ENCODE results near the gene PMM1.
"Not testable (repeated sequence)": the region's sequence is repeated elsewhere in the genome, so short reads cannot be mapped to it uniquely, and the experiment has no call there.

Gene PMM1

GRCh38 chr22:41596776-41597634, 7.4 kb upstream of the PMM1 start:
- DNase-seq = peak; percentile 27 to 51

- DNase-seq = no peak
Observed at GRCh38 chr22:41595703-41596102, 6.1 kb upstream of the PMM1 start.

GRCh38 chr22:41593336-41593960, 3.8 kb upstream of the PMM1 start:
- not testable (repeated sequence) for DNase-seq

DNA sequence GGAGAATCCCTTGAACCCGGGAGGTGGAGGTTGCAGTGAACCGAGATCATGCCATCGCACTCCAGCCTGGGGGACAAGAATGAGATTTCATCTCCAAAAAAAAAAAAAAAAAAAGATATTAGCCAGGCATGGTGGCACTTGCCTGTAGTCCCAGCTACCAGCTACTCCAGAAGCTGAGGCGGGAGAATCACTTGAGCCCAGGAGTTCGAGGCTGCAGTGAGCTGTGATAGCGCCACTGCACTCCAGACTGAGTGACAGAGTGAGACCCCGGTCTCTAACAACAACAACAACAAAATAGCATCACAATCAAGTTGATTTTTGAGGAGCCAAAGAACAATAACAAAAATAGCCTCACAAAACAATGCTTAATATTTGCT, 2.3 kb downstream of the PMM1 start:
- DNase-seq = no peak

DNA sequence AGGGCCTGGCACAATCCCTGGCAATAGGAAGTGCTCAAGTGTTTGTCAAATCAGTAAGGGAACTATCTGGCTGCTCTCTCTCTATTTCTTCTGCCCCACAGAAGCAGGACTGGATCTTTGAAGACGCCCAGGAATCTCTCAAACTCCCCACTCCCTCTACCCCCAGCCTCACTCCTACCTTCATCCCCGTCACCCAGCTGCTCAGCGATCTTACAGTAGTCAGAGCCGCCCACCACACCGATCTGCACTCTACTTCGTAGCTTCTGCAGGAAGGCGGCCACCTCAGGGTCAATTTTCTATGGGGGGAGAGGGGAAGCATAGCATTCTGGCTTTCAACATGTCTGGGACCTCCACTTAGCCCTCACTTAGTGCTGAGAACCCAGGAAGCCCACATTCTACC, 3.7 kb downstream of the PMM1 start:
- DNase-seq = no peak

GRCh38 chr22:41584881-41585280, 4.8 kb downstream of the PMM1 start:
- no peak for DNase-seq

- no peak for DNase-seq
Observed at GRCh38 chr22:41582694-41583093, 6.9 kb downstream of the PMM1 start.

DNA sequence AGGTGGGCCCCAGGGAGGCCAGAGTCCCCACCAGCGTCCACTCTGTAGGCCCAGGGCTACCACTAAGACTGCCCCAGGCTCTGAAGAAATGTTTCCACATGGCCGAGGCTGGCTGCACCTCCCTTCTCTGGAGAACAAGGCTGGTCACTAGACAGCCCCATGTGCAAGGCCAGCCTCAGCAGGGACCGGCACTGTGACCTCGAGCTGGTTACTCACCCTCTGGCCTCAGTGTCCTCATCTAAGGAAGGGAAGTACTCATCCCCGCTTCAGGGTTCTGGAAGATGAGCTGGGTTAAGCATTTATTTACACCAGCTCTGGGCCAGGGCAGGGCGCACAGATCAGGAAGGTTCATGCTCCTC, 9.7 kb downstream of the PMM1 start:
- no peak for DNase-seq

GRCh38 chr22:41579297-41579996, 10.2 kb downstream of the PMM1 start:
- DNase-seq = no peak

DNA sequence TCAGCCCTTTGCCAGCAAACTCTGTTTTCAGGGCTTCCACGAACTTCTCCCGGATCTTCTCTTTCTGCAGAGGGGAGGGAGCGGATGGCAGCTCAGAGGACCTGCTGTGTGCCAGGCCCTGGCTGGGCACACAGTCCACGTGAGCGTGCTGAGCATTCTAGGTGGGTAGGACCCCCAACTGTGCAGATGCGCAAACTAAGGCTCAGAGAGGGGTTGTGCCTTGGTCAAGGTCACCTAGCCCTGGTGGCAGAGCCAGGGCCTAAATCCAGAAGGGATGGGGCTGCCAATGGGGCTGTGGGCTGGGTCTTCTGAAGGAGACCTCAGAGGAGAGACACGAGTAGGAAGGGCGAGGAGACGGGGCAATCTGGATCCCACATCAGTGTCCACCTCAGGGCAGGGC, 10.8 kb downstream of the PMM1 start:
- DNase-seq = no peak

GRCh38 chr22:41578114-41578513, 11.5 kb downstream of the PMM1 start:
- no peak for DNase-seq

DNA sequence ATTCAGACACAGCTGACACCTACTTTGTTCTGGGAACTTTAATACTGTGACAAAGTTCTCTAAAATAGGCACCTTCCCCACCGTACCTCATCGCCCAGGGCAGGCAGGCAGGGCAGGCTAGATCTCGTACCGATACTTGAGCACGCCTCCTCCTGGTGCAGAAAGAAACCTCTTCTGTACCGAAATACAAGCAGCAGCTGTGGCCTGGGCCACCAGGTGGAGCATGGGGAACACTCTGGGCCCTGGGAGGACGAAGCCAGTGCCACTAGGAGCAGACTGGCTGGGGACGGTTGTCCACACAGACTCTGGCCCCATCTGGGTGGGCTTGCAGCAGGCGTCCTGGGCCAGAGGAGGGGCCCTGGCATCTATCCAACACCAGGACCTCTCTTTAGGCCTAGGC, 12.8 kb downstream of the PMM1 start:
- DNase-seq = peak; percentile 32 to 37

- no peak for DNase-seq
Observed at GRCh38 chr22:41575533-41575932, 14.1 kb downstream of the PMM1 start.

- DNase-seq = no peak
Observed at GRCh38 chr22:41574847-41575381, 14.7 kb downstream of the PMM1 start.

- no peak for DNase-seq
Observed at GRCh38 chr22:41573677-41574076, 16.0 kb downstream of the PMM1 start.

DNA sequence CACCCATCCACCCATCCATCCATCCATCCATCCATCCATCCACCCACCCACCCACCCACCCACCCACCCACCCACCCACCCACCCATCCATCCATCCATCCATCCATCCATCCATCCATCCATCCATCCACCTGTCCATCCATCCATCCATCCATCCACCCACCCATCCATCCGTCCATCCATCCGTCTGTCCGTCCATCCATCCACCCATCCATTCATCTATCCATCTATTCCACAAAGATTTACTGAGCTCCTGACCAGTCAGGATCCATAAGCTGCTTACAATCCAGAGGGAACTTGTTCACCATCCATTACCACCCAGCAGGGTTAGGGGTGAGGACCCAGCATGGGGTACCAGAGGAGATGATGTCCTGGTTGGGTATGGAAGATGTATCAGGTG, 17.3 kb downstream of the PMM1 start:
- DNase-seq = not testable (repeated sequence)

DNA sequence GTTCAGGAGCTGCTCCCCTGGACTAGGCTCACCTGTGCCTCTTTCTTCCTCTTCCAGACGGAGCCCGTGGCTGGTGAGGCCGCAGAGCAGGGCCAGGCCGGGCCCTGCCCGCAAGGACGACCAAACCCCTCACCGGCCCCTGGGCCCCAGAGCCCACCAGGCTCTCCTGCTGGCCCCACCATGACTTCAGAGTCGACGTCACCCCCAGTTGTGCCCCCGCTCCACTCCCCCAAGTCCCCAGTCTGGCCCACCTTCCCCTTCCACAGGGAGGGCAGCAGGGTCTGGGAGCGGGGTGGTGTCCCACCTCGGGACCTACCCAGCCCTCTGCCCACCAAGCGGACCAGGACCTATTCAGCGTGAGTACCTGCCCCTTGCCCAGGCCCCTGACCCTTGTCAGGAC, 17.9 kb downstream of the PMM1 start:
- no peak for DNase-seq

DNA sequence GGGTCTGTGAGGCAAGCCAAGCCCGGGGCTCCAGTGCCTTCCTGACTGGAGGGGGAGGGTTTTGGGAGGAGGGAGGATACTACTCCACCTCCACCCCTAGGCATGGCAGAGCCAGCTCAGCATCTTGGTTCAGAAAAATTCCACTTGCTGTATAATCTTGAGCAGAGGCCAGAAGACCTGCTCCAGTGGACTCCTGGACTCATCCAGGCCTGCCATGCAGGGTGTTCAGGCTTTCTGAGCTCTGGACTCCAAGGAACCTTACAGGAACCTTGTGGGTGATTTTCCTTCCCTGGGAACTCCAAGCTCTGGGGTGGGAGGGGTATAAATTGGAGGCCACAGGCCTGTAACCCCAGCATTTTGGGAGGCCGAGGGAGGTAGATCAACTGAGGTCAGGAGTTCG, 19.4 kb downstream of the PMM1 start:
- no peak for DNase-seq

DNA sequence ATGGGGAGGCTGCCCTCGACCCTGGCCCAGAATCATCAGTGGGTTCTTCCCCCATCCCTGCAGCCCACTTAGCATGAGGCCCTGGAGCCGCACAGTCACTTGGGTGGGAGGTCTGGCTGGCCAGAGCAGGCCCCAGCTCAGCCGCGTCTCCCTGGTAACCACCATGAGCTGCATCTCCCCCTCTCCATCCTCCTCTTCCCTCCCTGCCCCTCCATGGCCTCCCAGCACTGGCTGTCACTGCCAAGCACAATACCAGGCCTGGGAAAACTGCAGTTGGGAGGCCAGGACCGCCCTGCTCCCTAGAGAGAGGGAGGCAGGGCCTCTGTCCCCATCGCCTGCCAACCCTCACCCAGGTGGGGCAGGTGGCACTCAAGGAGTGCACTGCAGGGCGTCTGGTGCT, 20.8 kb downstream of the PMM1 start:
- no peak for DNase-seq

GRCh38 chr22:41567512-41567768, 22.2 kb downstream of the PMM1 start:
- no peak for DNase-seq

DNA sequence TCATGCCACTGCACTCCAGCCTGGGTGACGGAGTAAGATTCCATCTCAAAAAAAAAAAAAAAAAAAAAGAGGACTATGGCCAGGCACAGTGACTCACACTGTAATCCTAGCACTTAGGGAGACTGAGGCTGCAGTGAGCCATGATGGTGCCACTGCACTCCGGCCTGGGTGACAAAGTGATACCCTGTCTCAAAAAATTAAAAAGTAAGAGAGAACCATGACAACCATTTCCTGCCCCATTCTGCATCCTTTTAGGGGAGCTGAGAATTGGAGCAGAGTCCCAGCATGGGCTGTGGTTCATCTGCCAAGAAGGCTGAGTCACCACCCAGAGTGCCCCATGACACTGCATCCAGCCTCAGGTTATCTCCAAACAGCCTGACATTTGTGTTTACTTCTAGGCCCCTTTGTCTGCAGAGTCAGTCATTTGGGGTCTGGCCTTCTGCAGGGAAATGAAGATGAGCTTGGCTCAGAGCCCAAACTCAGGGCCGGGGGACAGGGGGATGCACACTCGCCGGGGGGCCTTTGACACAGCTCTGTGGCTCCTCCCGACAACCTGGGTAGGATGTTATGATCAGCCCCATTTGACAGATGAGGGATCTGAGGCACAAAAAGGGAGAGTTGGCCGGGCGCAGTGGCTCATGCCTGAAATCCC, 24.1 kb downstream of the PMM1 start:
- DNase-seq = no peak

GRCh38 chr22:41564563-41564962, 25.1 kb downstream of the PMM1 start:
- DNase-seq = no peak

GRCh38 chr22:41563051-41563711, 26.5 kb downstream of the PMM1 start:
- DNase-seq = no peak
